NT2/D1 (cell line): ENCODE measurements around the gene HPN.

Experiments
- SUZ12 ChIP-seq: IDR thresholded peaks from 2 replicates; pipeline ENCODE4 v1.6.1; 2011; ENCODE audit not compliant: insufficient read length, insufficient read depth; ENCODE audit errors: extremely low read depth
- YY1 ChIP-seq: IDR thresholded peaks from 2 replicates; pipeline ENCODE4 v1.6.1; 2011; ENCODE audit not compliant: insufficient read length, insufficient read depth
- ZNF274 ChIP-seq: IDR thresholded peaks from 2 replicates; pipeline ENCODE4 v1.6.1; 2011; ENCODE audit warnings: mild to moderate bottlenecking, low read depth, low read length

- TF ChIP-seq YY1: no peak
- TF ChIP-seq ZNF274: no peak
- TF ChIP-seq SUZ12: no peak
Measured at GRCh38 chr19:35005256-35005977, 36.1 kb upstream of the HPN start.
